HepG2 (cell line): ENCODE measurements around the gene CYP46A1. TPM values are rescaled to one million over a fixed set of nuclear protein-coding genes. Genes with fewer than 3 reads are reported as not detected.
"Not testable (repeated sequence)": the region's sequence is repeated elsewhere in the genome, so short reads cannot be mapped to it uniquely, and the experiment has no call there.

Experiments used
- ATAC-seq: fragments of 200-7000 bp; cut with Tn5 transposase; 3 replicates; pipeline ENCODE4 v1.9.1; 2020; ENCODE audit warnings: mild to moderate bottlenecking, moderate library complexity
- BruUV-seq: library from RNA; stranded (reverse); fragments of 400-500 nt; replicated peaks from 2 replicates; lab custom pipeline; 2021; lab: Mats Ljungman, UMichigan
- CTCF ChIA-PET: fragments of 300-600 bp; formaldehyde crosslinking; extraction: SDS; loops from one replicate; lab custom pipeline; 2021; ENCODE audit warnings: low total read pairs, inconsistent platforms, low intra/inter-chr PET ratio; lab: Yijun Ruan, JAX
- POLR2A ChIA-PET: fragments of 350-600 bp; sonication (Branson Sonifier 250); formaldehyde crosslinking; loops from one replicate; lab custom pipeline; 2020; ENCODE audit warnings: antibody characterized with exemption, inconsistent platforms; lab: Yijun Ruan, JAX
- DNase-seq: peaks from one replicate; pipeline ENCODE4 v3.0.0-alpha.2; 2015; ENCODE audit warnings: low spot score
- FAIRE-seq: peaks from 3 replicates; lab custom pipeline; 2011; peaks lifted over from hg19 to GRCh38; lab: Jason Lieb, UNC
- H2AFZ ChIP-seq: one replicate; pipeline ENCODE4 v1.6.1; 2011; ENCODE audit warnings: low read length, inconsistent platforms
- H3K27ac ChIP-seq: fragments of 300-600 bp; 3 replicates; pipeline ENCODE4 v1.8.0; 2011; ENCODE audit warnings: mixed run types, mild to moderate bottlenecking, mixed read lengths, low read length, inconsistent platforms; ENCODE audit not compliant: insufficient read depth; ENCODE audit errors: extremely low read length
- H3K27me3 ChIP-seq, 2 experiments: fragments of 200-600 bp in 1 of 2; 2 replicates in 1 of 2; 3 replicates in 1 of 2; pipeline versions ENCODE4 v1.6.0 to v1.8.0; 2011; ENCODE audit warnings: low read length in 2 of 2, mild to moderate bottlenecking in 2 of 2, moderate library complexity in 2 of 2, inconsistent platforms in 1 of 2; ENCODE audit not compliant: insufficient read depth in 2 of 2, control insufficient read depth in 1 of 2
- H3K36me3 ChIP-seq, 2 experiments: fragments of 200-600 bp in 1 of 2; replicated peaks in 1 of 2; 2 replicates in 1 of 2; 3 replicates in 1 of 2; pipeline versions ENCODE4 v1.5.1 to v1.8.0; 2011; ENCODE audit warnings: low read length in 2 of 2, inconsistent platforms in 1 of 2; ENCODE audit not compliant: insufficient read depth in 2 of 2, control insufficient read depth in 1 of 2
- H3K4me1 ChIP-seq: 2 replicates; pipeline ENCODE4 v1.5.1; 2012; ENCODE audit warnings: low read length, inconsistent platforms; ENCODE audit not compliant: insufficient read depth
- H3K4me2 ChIP-seq: 2 replicates; pipeline ENCODE4 v1.6.0; 2011; ENCODE audit warnings: low read depth, low read length, inconsistent platforms
- H3K4me3 ChIP-seq, 3 experiments: fragments of 200-600 bp in 1 of 3; sonication (generic), shearing (Covaris generic) in 1 of 3; replicated peaks in 1 of 3; 2 replicates each; pipeline ENCODE4 v1.5.1; 2011 to 2016; ENCODE audit warnings: low read length in 3 of 3, inconsistent platforms in 2 of 3, low read depth in 2 of 3, mild to moderate bottlenecking in 2 of 3, control low read depth in 1 of 3, mixed read lengths in 1 of 3; ENCODE audit not compliant: insufficient read depth in 1 of 3
- H3K79me2 ChIP-seq: one replicate; pipeline ENCODE4 v1.6.1; 2011; ENCODE audit warnings: low read length, inconsistent platforms; ENCODE audit not compliant: insufficient read depth
- H3K9ac ChIP-seq: 2 replicates; pipeline ENCODE4 v1.6.0; 2011; ENCODE audit warnings: mild to moderate bottlenecking, low read depth, low read length, inconsistent platforms; ENCODE audit not compliant: insufficient read depth
- H3K9me3 ChIP-seq: 2 replicates; pipeline ENCODE4 v1.5.1; 2012; ENCODE audit warnings: mild to moderate bottlenecking, low read length
- H4K20me1 ChIP-seq: 2 replicates; pipeline ENCODE4 v1.6.0; 2011; ENCODE audit warnings: inconsistent platforms, mild to moderate bottlenecking, low read length, moderate library complexity; ENCODE audit not compliant: insufficient read depth
- E2F1 ChIP-seq: sonication (generic); formaldehyde crosslinking; IDR thresholded peaks from 2 replicates; pipeline ENCODE4 v1.5.0; 2020; ENCODE audit warnings: missing genetic modification reagents
- E2F5 ChIP-seq: sonication (generic); formaldehyde crosslinking; conservative IDR thresholded peaks from 2 replicates; pipeline ENCODE4 v1.4.0; 2020; ENCODE audit warnings: missing genetic modification reagents
- HNRNPLL ChIP-seq: fragments of 200-400 bp; formaldehyde crosslinking; IDR thresholded peaks from 2 replicates; pipeline ENCODE4 v1.6.1; 2017; ENCODE audit warnings: mild to moderate bottlenecking, low read depth, low read length; ENCODE audit not compliant: poor library complexity, severe bottlenecking
- KDM5A ChIP-seq: fragments of 200-600 bp; sonication (generic); IDR thresholded peaks from 2 replicates; pipeline ENCODE4 v1.7.0; 2018; ENCODE audit warnings: antibody characterized with exemption, mild to moderate bottlenecking, low read length, borderline replicate concordance
- SRSF1 ChIP-seq: fragments of 200-400 bp; formaldehyde crosslinking; optimal IDR thresholded peaks from 2 replicates; pipeline ENCODE3; 2017; ENCODE audit warnings: mild to moderate bottlenecking, low read depth, low read length, moderate library complexity
- TFDP1 ChIP-seq: IDR thresholded peaks from 2 replicates; pipeline ENCODE4 v1.6.1; 2016; ENCODE audit warnings: missing compliant biosample characterization, missing genetic modification reagents, borderline replicate concordance
- ZGPAT ChIP-seq: IDR thresholded peaks from 2 replicates; pipeline ENCODE4 v1.6.1; 2016; ENCODE audit warnings: mild to moderate bottlenecking
- ZMYM3 ChIP-seq: sonication (generic); formaldehyde crosslinking; IDR thresholded peaks from 2 replicates; pipeline ENCODE4 v1.5.1; 2020; ENCODE audit warnings: mild to moderate bottlenecking, missing genetic modification reagents
- ZNF282 ChIP-seq: fragments of 450-650 bp; IDR thresholded peaks from 2 replicates; pipeline ENCODE4 v1.6.1; 2018; ENCODE audit not compliant: partially characterized antibody
- ZNF460 ChIP-seq: sonication (generic); formaldehyde crosslinking; IDR thresholded peaks from 2 replicates; pipeline ENCODE4 v1.5.1; 2020; ENCODE audit warnings: missing genetic modification reagents, mild to moderate bottlenecking, borderline replicate concordance
- ZNF781 ChIP-seq: sonication (generic); formaldehyde crosslinking; IDR thresholded peaks from 2 replicates; pipeline ENCODE4 v1.5.1; 2020; ENCODE audit warnings: borderline replicate concordance, mild to moderate bottlenecking, missing genetic modification reagents; ENCODE audit errors: not compliant biosample characterization
- WGBS: methylation state at CpG from one replicate; pipeline ENCODE4 v1.1.6; 2017; ENCODE audit warnings: low lambda C conversion rate; 5-methylcytosine and 5-hydroxymethylcytosine counted together
- in situ Hi-C: cut with HindIII; loops from 2 replicates; pipeline ENCODE4 v1.10.0; 2017; ENCODE audit warnings: low pct_unique_long_range_greater_than_20kb; ENCODE audit not compliant: extremely low pct_ligation_motif_present
- intact Hi-C: fragments of 100-400 bp; cut with micrococcal nuclease; formaldehyde crosslinking; loops from one replicate; pipeline ENCODE4 v1.10.0; 2022; ENCODE audit not compliant: unreplicated experiment
- polyA plus RNA-seq, 8 experiments: library from polyadenylated mRNA; depleted of rRNA in 3 of 8; stranded (reverse) in 7 of 8; unstranded in 1 of 8; fragments of >200 nt; fragmentation: Illumina TruSeq in 4 of 8; extraction: Trizol in 4 of 8; gene quantifications; 2 replicates each; pipeline versions ENCODE4 v1.2.1 to v1.2.3, GENCODE V29; 2011 to 2016; ENCODE audit warnings: low read depth in 4 of 8, missing spikeins in 1 of 8, mixed read lengths in 1 of 8; ENCODE audit not compliant: insufficient read depth in 1 of 8
- total RNA-seq, 5 experiments: library from RNA; depleted of rRNA; stranded (reverse); fragments of >200 nt; fragmentation: Illumina TruSeq; extraction: Trizol; gene quantifications; 2 replicates each; pipeline ENCODE4 v1.2.3, GENCODE V29; 2016; ENCODE audit warnings: low read depth in 1 of 5

The CYP46A1 gene
- total and polyA plus RNA-seq, 2 of the 13 experiments (the other 11 are each of a cell fraction or from before 2014, with no cell fraction given): not detected

- TF ChIP-seq ZNF460 (CRISPR knock-in tag) (no peak), ZNF282 (no peak), TFDP1 (CRISPR knock-in tag) (no peak)
Observed at GRCh38 chr14:99759546-99759925, 75.4 kb downstream of the CYP46A1 start (continued).

- Histone ChIP-seq H4K20me1 (no peaks in the 10 kb centered on the region), H3K9me3 (no peaks in the 10 kb centered on the region), H3K4me3 (no peak overlapping the region), H3K27ac (no peak overlapping the region), H3K9ac (no peak overlapping the region), H3K27me3 (peaks cover 3 to 37% of the 10 kb centered on the region in 2 experiments; a peak in 3 of 5 replicates), H3K79me2 (no peaks in the 10 kb centered on the region)
- ChIA-PET POLR2A (no interaction called here), CTCF (no interaction called here)
- 42% methylated on average over 5 of the region's 5 CpGs for WGBS
- FAIRE-seq: no peak
- intact Hi-C loops (no loop called here), in situ Hi-C loops (no loop called here)
- no peak for ATAC-seq
- no peak for TF ChIP-seq SRSF1
- TF ChIP-seq ZNF781 (CRISPR knock-in tag): no peak
- TF ChIP-seq HNRNPLL: no peak
- TF ChIP-seq KDM5A: no peak
- no peak for TF ChIP-seq E2F5 (CRISPR knock-in tag)
- TF ChIP-seq E2F1 (CRISPR knock-in tag): no peak
- no peak for TF ChIP-seq ZMYM3 (CRISPR knock-in tag)
- TF ChIP-seq ZGPAT (CRISPR knock-in tag): no peak
- TF ChIP-seq, all 625 proteins: peak for 0
- H2AFZ ChIP-seq: no peak overlapping the region
- peaks cover 9% of the 10 kb centered on the region; the same call in 1 of the 2 replicates for H3K4me1 ChIP-seq
- H3K36me3 ChIP-seq: no peaks in the 10 kb centered on the region
- no TSS peak for BruUV-seq
- no peak for DNase-seq
- no peak overlapping the region for H3K4me2 ChIP-seq
Observed at GRCh38 chr14:99760817-99761216, 76.7 kb downstream of the CYP46A1 start.

GRCh38 chr14:99762911-99763310, 78.8 kb downstream of the CYP46A1 start:
- H3K36me3 ChIP-seq, intact Hi-C loops, H3K27ac ChIP-seq, DNase-seq, H2AFZ ChIP-seq, H3K4me2 ChIP-seq, in situ Hi-C loops, H3K9ac ChIP-seq, BruUV-seq, FAIRE-seq, H3K79me2 ChIP-seq, POLR2A ChIA-PET, CTCF ChIA-PET, H3K4me3 ChIP-seq, H4K20me1 ChIP-seq, ATAC-seq, H3K9me3 ChIP-seq, H3K4me1 ChIP-seq: not testable (repeated sequence)
- WGBS: 64% methylated on average over 4 of the region's 4 CpGs
- peaks cover 3 to 23% of the 10 kb centered on the region in 2 experiments; a peak in 3 of 5 replicates for H3K27me3 ChIP-seq
